Neutrophil (primary cell): ENCODE results near the gene SLC10A6.

Source experiments
- H3K27ac ChIP-seq: fragments of 200-600 bp; sonication (generic); 2 replicates; pipeline ENCODE4 v1.5.1; 2016; ENCODE audit warnings: mild to moderate bottlenecking, moderate library complexity
- H3K27me3 ChIP-seq: fragments of 200-600 bp; sonication (generic); 2 replicates; pipeline ENCODE4 v1.6.0; 2016; ENCODE audit warnings: mild to moderate bottlenecking
- H3K36me3 ChIP-seq: fragments of 200-600 bp; sonication (generic); 2 replicates; pipeline ENCODE4 v1.5.1; 2017
- H3K4me1 ChIP-seq, 2 experiments: fragments of 200-600 bp in 1 of 2; sonication (generic) in 1 of 2; 1 replicate in 1 of 2; 2 replicates in 1 of 2; pipeline versions ENCODE4 v1.5.1 to v1.6.1; 2013 to 2016; ENCODE audit warnings: low read depth in 1 of 2, low read length in 1 of 2, mild to moderate bottlenecking in 1 of 2, moderate library complexity in 1 of 2; ENCODE audit not compliant: control insufficient read depth in 1 of 2, insufficient read depth in 1 of 2
- H3K4me3 ChIP-seq, 2 experiments: fragments of 200-600 bp in 1 of 2; sonication (generic) in 1 of 2; 1 replicate in 1 of 2; 2 replicates in 1 of 2; pipeline ENCODE4 v1.5.1; 2013 to 2016; ENCODE audit warnings: low read depth in 1 of 2, low read length in 1 of 2, mild to moderate bottlenecking in 1 of 2, moderate library complexity in 1 of 2
- H3K9me3 ChIP-seq: fragments of 200-600 bp; sonication (generic); 2 replicates; pipeline ENCODE4 v1.5.1; 2016
- CTCF ChIP-seq: fragments of 200-600 bp; sonication (generic); IDR thresholded peaks from 2 replicates; pipeline ENCODE4 v1.5.1; 2016; ENCODE audit warnings: antibody characterized with exemption

SLC10A6 gene

GRCh38 chr4:86893136-86893535, 44.0 kb upstream of the SLC10A6 start:
- H3K4me3 ChIP-seq, result no peak overlapping the region
- H3K9me3 ChIP-seq, result no peaks in the 10 kb centered on the region
- no peaks in the 10 kb centered on the region for H3K36me3 ChIP-seq
- peaks cover 33% of the 10 kb centered on the region for H3K27me3 ChIP-seq
- no peak overlapping the region for H3K27ac ChIP-seq
- H3K4me1 ChIP-seq, result peaks cover 14% of the 10 kb centered on the region in 2 experiments
- no peak for TF ChIP-seq CTCF

- H3K27me3 ChIP-seq, result peaks cover 33% of the 10 kb centered on the region
- H3K4me1 ChIP-seq, result peaks cover 14% of the 10 kb centered on the region in 2 experiments
- H3K4me3 ChIP-seq, result peak overlapping the region; percentile 44 to 64
- TF ChIP-seq CTCF, result no peak
- no peaks in the 10 kb centered on the region for H3K9me3 ChIP-seq
- H3K27ac ChIP-seq, result no peak overlapping the region
- H3K36me3 ChIP-seq, result no peaks in the 10 kb centered on the region
Observed at GRCh38 chr4:86892636-86892960, 43.4 kb upstream of the SLC10A6 start.

- H3K27ac ChIP-seq, result no peak within 1 kb of the TSS
- no peaks in the 10 kb centered on the region for H3K36me3 ChIP-seq
- H3K9me3 ChIP-seq, result no peaks in the 10 kb centered on the region
- peaks cover 14% of the 10 kb centered on the region in 2 experiments for H3K4me1 ChIP-seq
- no peak for TF ChIP-seq CTCF
- H3K27me3 ChIP-seq, result peaks cover 33% of the 10 kb centered on the region
- peak within 1 kb of the TSS; percentile 44 to 64 for H3K4me3 ChIP-seq
Observed at GRCh38 chr4:86891762-86892635, 42.8 kb upstream of the SLC10A6 start, which contains the start of gene C4orf36. Gene C4orf36, minus strand, starts transcription at chr4:86892422. Its CDS starts 902 bp downstream, at chr4:86891520.

GRCh38 chr4:86890790-86891189, 41.6 kb upstream of the SLC10A6 start:
- no peak overlapping the region for H3K27ac ChIP-seq
- H3K9me3 ChIP-seq, result no peaks in the 10 kb centered on the region
- H3K36me3 ChIP-seq, result no peaks in the 10 kb centered on the region
- H3K27me3 ChIP-seq, result peaks cover 33% of the 10 kb centered on the region
- peaks cover 14% of the 10 kb centered on the region in 2 experiments for H3K4me1 ChIP-seq
- no peak overlapping the region for H3K4me3 ChIP-seq
- TF ChIP-seq CTCF, result no peak

DNA sequence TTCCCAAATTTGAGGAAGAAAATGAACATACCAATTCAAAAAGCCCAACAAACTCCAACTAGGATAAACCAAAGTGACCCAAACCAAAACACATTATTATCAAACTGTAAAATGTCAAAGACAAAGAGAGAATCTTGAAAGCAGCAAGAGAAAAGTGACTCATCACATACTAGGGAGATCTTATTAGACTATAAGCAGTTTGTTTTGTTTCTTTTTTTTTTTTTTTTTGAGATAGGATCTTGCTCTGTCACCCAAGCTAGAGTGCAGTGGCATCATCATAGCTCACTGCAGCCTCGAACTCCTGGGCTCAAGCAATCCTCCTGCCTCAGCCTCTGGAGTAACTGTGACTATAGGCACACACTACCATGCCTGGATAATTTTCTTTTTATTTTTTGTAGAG, 30.5 kb upstream of the SLC10A6 start:
- Histone ChIP-seq H3K36me3 (no peaks in the 10 kb centered on the region), H3K4me1 (no peaks in the 10 kb centered on the region), H3K27me3 (no peaks in the 10 kb centered on the region), H3K4me3 (no peak overlapping the region), H3K9me3 (peaks cover 3% of the 10 kb centered on the region), H3K27ac (no peak overlapping the region)
- TF ChIP-seq CTCF, result no peak
